Measurements from ENCODE around the gene PITHD1.
A peak's percentile ranks its signal among the peaks of the same experiment; 100 is the strongest.
"Not testable (repeated sequence)": the region's sequence is repeated elsewhere in the genome, so short reads cannot be mapped to it uniquely, and the experiment has no call there.

The PITHD1 gene

GRCh38 chr1:23799570-23800399, 21.6 kb downstream of the PITHD1 start:
- peak; percentile 95 for DNase-seq

GRCh38 chr1:23800400-23801337, 22.5 kb downstream of the PITHD1 start, which contains the start of gene GALE:
Gene GALE (minus strand): TSS chr1:23800754. CDS start chr1:23799007, 1,747 bp downstream.
- DNase-seq: peak; percentile 97

- no peak for DNase-seq
Observed at GRCh38 chr1:23801338-23801748, 23.1 kb downstream of the PITHD1 start.

- DNase-seq: no peak
Observed at GRCh38 chr1:23801876-23802275, 23.7 kb downstream of the PITHD1 start.

GRCh38 chr1:23802809-23803342, 24.7 kb downstream of the PITHD1 start:
- not testable (repeated sequence) for DNase-seq

GRCh38 chr1:23803674-23804073, 25.5 kb downstream of the PITHD1 start:
- DNase-seq: no peak

GRCh38 chr1:23804183-23804835, 26.1 kb downstream of the PITHD1 start:
- DNase-seq: no peak

- DNase-seq: no peak
Observed at GRCh38 chr1:23805025-23805424, 26.8 kb downstream of the PITHD1 start.

- no peak for DNase-seq
Observed at GRCh38 chr1:23806280-23806679, 28.1 kb downstream of the PITHD1 start.

GRCh38 chr1:23807453-23807852, 29.2 kb downstream of the PITHD1 start:
- no peak for DNase-seq

GRCh38 chr1:23809751-23810171, 31.5 kb downstream of the PITHD1 start:
- peak; percentile 86 for DNase-seq

- peak; percentile 69 for DNase-seq
Observed at GRCh38 chr1:23810818-23811540, 32.8 kb downstream of the PITHD1 start.

GRCh38 chr1:23814016-23814415, 35.8 kb downstream of the PITHD1 start:
- no peak for DNase-seq

- no peak for DNase-seq
Observed at GRCh38 chr1:23816361-23816760, 38.1 kb downstream of the PITHD1 start.

- DNase-seq: no peak
Observed at GRCh38 chr1:23816906-23817305, 38.7 kb downstream of the PITHD1 start.

GRCh38 chr1:23817633-23818032, 39.4 kb downstream of the PITHD1 start:
- no peak for DNase-seq

GRCh38 chr1:23823767-23824166, 45.5 kb downstream of the PITHD1 start:
- DNase-seq: no peak

- no peak for DNase-seq
Observed at GRCh38 chr1:23824711-23825075, 46.5 kb downstream of the PITHD1 start.

GRCh38 chr1:23825076-23825761, 47.0 kb downstream of the PITHD1 start, which contains the start of gene HMGCL:
Gene HMGCL (minus strand): TSS chr1:23825429. CDS start chr1:23825415, 14 bp downstream.
- peak; percentile 96 for DNase-seq

GRCh38 chr1:23825762-23826522, 47.7 kb downstream of the PITHD1 start:
- peak; percentile 12 for DNase-seq

Data from islet precursor cell (in vitro differentiated cells).